ENCODE results near the gene ASH1L. TPM values are rescaled to one million over a fixed set of nuclear protein-coding genes. Genes with fewer than 3 reads are reported as not detected.

Gene ASH1L
- total and polyA plus RNA-seq, 9 of the 15 experiments (the other 6 are each of a cell fraction or from before 2014, with no cell fraction given) = 2.0 to 23.3 (median 14.6) TPM

DNA sequence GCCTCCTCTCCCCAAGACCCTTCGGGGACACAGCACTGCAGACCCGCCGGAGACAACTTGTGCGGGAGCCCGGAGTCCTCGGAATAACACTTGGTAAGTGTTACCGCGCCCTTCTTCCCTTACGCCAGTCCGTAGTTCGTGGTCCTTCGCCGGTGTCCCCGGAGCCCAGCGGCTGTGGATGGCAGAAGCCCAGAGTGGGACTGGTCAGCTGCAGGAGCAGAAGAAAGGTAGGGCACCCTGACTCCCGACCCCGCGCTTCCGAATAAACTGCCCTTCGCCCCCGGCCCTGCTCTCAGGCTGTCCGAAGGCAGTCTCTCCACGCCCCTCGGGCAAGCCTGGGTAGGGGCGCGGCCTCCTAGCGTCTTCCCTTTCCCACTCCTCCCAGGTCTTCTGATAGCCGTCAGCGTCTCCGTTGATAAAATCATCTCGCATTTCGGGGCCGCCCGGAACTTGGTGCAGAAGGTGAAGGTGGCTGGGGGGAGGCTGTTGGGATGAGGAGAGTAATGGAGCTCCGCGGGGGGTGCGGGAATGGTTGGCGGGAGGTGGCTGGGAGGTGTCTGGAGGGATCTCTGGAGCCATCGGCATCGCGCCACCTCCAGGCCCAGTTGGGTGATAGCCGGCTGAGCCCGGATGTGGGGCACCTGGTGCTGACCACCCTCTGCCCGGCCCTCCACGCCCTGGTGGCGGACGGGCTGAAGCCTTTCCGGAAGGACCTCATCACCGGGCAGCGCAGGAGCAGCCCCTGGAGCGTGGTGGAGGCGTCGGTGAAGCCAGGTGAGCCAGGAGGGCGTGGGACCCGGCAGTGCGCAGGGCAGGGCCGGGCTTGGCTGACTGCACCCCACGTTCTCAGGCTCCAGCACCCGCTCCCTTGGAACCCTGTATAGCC, 237.6 kb downstream of the ASH1L start (continued):
- TF ChIP-seq, protein P1, sequence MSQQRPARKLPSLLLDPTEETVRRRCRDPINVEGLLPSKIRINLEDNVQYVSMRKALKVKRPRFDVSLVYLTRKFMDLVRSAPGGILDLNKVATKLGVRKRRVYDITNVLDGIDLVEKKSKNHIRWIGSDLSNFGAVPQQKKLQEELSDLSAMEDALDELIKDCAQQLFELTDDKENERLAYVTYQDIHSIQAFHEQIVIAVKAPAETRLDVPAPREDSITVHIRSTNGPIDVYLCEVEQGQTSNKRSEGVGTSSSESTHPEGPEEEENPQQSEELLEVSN (IDR thresholded peaks at IDR 0.05; ENCODE audit: borderline replicate concordance in 1 of 2, extremely low read depth in 1 of 2, insufficient read depth in 1 of 2, insufficient read length in 1 of 2, low read depth in 1 of 2, low read length in 1 of 2, poor library complexity in 1 of 2, severe bottlenecking in 1 of 2) = peak in 1 of 2 experiments; percentile 28
- no peak for TF ChIP-seq NR4A1 (CRISPR knock-in tag; IDR thresholded peaks at IDR 0.05)
- no peak for TF ChIP-seq NR4A1 (tag; IDR thresholded peaks at IDR 0.05)
- TF ChIP-seq MTF1 (CRISPR knock-in tag; IDR thresholded peaks at IDR 0.05; ENCODE audit: borderline replicate concordance) = no peak
- TF ChIP-seq, protein P2, sequence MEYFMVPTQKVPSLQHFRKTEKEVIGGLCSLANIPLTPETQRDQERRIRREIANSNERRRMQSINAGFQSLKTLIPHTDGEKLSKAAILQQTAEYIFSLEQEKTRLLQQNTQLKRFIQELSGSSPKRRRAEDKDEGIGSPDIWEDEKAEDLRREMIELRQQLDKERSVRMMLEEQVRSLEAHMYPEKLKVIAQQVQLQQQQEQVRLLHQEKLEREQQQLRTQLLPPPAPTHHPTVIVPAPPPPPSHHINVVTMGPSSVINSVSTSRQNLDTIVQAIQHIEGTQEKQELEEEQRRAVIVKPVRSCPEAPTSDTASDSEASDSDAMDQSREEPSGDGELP (CRISPR knock-in tag; IDR thresholded peaks at IDR 0.05; ENCODE audit: borderline replicate concordance) = peak; percentile 68; the same call in 1 of the 2 replicates
- TF ChIP-seq ZNF263 (CRISPR knock-in tag; IDR thresholded peaks at IDR 0.05; ENCODE audit: borderline replicate concordance) = 0 out of 2 replicates have a peak, but pooled peaks have one; percentile 23
- no peak for TF ChIP-seq SMAD2 (IDR thresholded peaks at IDR 0.05; ENCODE audit: low read depth, low read length)
- TF ChIP-seq CBFB (CRISPR knock-in tag; IDR thresholded peaks at IDR 0.05) = peak; percentile 68; the same call in 1 of the 2 replicates
- TF ChIP-seq IFI16 (CRISPR knock-in tag; IDR thresholded peaks at IDR 0.05) = no peak
- no peak for TF ChIP-seq TCF7 (IDR thresholded peaks at IDR 0.05; ENCODE audit: borderline replicate concordance)
- TF ChIP-seq, protein P3, sequence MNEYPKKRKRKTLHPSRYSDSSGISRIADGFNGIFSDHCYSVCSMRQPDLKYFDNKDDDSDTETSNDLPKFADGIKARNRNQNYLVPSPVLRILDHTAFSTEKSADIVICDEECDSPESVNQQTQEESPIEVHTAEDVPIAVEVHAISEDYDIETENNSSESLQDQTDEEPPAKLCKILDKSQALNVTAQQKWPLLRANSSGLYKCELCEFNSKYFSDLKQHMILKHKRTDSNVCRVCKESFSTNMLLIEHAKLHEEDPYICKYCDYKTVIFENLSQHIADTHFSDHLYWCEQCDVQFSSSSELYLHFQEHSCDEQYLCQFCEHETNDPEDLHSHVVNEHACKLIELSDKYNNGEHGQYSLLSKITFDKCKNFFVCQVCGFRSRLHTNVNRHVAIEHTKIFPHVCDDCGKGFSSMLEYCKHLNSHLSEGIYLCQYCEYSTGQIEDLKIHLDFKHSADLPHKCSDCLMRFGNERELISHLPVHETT (CRISPR knock-in tag; conservative IDR thresholded peaks at IDR 0.05 in 1 of 2, IDR thresholded peaks at IDR 0.05 in 1 of 2) = peak in 1 of 2 experiments; percentile 38; a peak in 1 of 4 replicates
- TF ChIP-seq SNRNP70 (optimal IDR thresholded peaks at IDR 0.05; ENCODE audit: low read depth, low read length) = no peak
- TF ChIP-seq, protein P4, sequence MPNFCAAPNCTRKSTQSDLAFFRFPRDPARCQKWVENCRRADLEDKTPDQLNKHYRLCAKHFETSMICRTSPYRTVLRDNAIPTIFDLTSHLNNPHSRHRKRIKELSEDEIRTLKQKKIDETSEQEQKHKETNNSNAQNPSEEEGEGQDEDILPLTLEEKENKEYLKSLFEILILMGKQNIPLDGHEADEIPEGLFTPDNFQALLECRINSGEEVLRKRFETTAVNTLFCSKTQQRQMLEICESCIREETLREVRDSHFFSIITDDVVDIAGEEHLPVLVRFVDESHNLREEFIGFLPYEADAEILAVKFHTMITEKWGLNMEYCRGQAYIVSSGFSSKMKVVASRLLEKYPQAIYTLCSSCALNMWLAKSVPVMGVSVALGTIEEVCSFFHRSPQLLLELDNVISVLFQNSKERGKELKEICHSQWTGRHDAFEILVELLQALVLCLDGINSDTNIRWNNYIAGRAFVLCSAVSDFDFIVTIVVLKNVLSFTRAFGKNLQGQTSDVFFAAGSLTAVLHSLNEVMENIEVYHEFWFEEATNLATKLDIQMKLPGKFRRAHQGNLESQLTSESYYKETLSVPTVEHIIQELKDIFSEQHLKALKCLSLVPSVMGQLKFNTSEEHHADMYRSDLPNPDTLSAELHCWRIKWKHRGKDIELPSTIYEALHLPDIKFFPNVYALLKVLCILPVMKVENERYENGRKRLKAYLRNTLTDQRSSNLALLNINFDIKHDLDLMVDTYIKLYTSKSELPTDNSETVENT (CRISPR knock-in tag; IDR thresholded peaks at IDR 0.05) = no peak
